K562 (cell line): Measurements from ENCODE around the gene GGCT. TPM values are rescaled to one million over a fixed set of nuclear protein-coding genes. Genes with fewer than 3 reads are reported as not detected.
A peak's percentile ranks its signal among the peaks of the same experiment; 100 is the strongest.

Source experiments
- ARHGAP35 ChIP-seq: fragments of 450-650 bp; IDR thresholded peaks from 2 replicates; pipeline ENCODE4 v1.6.1; 2018; ENCODE audit not compliant: partially characterized antibody
- ARNT ChIP-seq, 2 experiments: fragments of 450-650 bp; IDR thresholded peaks; 2 replicates each; pipeline ENCODE4 v1.6.1; 2016; ENCODE audit warnings: mild to moderate bottlenecking in 1 of 2
- FOXK2 ChIP-seq, 2 experiments: fragments of 450-650 bp; IDR thresholded peaks in 1 of 2; conservative IDR thresholded peaks in 1 of 2; 2 replicates each; pipeline ENCODE4 v1.6.1; 2016; ENCODE audit warnings: low read depth in 2 of 2, mild to moderate bottlenecking in 1 of 2
- HDAC2 ChIP-seq: fragments of 450-650 bp; IDR thresholded peaks from 2 replicates; pipeline ENCODE4 v1.6.1; 2016; ENCODE audit warnings: mild to moderate bottlenecking
- MAZ ChIP-seq, 2 experiments: fragments of 450-650 bp in 1 of 2; sonication (generic) in 1 of 2; formaldehyde crosslinking; IDR thresholded peaks in 1 of 2; conservative IDR thresholded peaks in 1 of 2; 2 replicates each; pipeline versions ENCODE4 v1.4.0 to v1.5.0; 2020; ENCODE audit warnings: mild to moderate bottlenecking in 1 of 2, missing genetic modification reagents in 1 of 2
- RBFOX2 ChIP-seq: fragments of 200-400 bp; formaldehyde crosslinking; IDR thresholded peaks from 2 replicates; pipeline ENCODE4 v1.6.1; 2017; ENCODE audit warnings: low read depth, mild to moderate bottlenecking, low read length, moderate library complexity
- TEAD1 ChIP-seq, 2 experiments: fragments of 450-650 bp in 1 of 2; sonication (generic) in 1 of 2; formaldehyde crosslinking; IDR thresholded peaks; 2 replicates each; pipeline versions ENCODE4 v1.4.0 to v1.8.0; 2020 to 2022; ENCODE audit warnings: mild to moderate bottlenecking in 2 of 2, missing genetic modification reagents in 1 of 2
- THRAP3 ChIP-seq: fragments of 450-650 bp; IDR thresholded peaks from 2 replicates; pipeline ENCODE4 v1.6.1; 2016; ENCODE audit warnings: mild to moderate bottlenecking, inconsistent platforms, borderline replicate concordance
- ZNF197 ChIP-seq: fragments of 200-800 bp; sonication (Bioruptor generic); IDR thresholded peaks from 2 replicates; pipeline ENCODE4 v1.6.1; 2016; ENCODE audit warnings: low read depth, missing genetic modification characterization, missing compliant biosample characterization
- ZNF77 ChIP-seq: fragments of 250-450 bp; sonication (Bioruptor Pico); IDR thresholded peaks from 2 replicates; pipeline ENCODE4 v1.5.0; 2020
- polyA plus RNA-seq, 8 experiments: library from polyadenylated mRNA; depleted of rRNA in 4 of 8; stranded (reverse) in 5 of 8; unstranded in 3 of 8; fragments of >200 nt; fragmentation: Nextera tagmentation in 2 of 8; fragmentation: Illumina TruSeq in 1 of 8; extraction: Ambion mirVana in 2 of 8; extraction: Trizol in 1 of 8; gene quantifications; 2 replicates each; pipeline versions ENCODE4 v1.2.1 to v1.2.3, GENCODE V29; 2011 to 2014; ENCODE audit warnings: inconsistent platforms in 1 of 8, missing spikeins in 1 of 8
- total RNA-seq, 7 experiments: library from RNA; depleted of rRNA in 6 of 7; stranded (reverse); fragments of >200 nt in 6 of 7; fragmentation: Illumina TruSeq in 2 of 7; extraction: Trizol in 2 of 7; gene quantifications; 2 replicates each; pipeline versions ENCODE4 v1.2.1 to v1.2.3, GENCODE V29; 2011 to 2021; ENCODE audit warnings: low replicate concordance in 1 of 7
- TF ChIP-seq, protein P1 (sequence below): fragments of 450-650 bp; IDR thresholded peaks from 2 replicates; pipeline ENCODE4 v1.6.1; 2016; ENCODE audit warnings: low read depth, mild to moderate bottlenecking, moderate library complexity
- TF ChIP-seq, protein P2 (sequence below): fragments of 250-450 bp; sonication (Bioruptor Pico); IDR thresholded peaks from 2 replicates; pipeline ENCODE4 v1.8.0; 2022; ENCODE audit warnings: moderate library complexity, mild to moderate bottlenecking, inconsistent platforms

The GGCT gene
- total and polyA plus RNA-seq, 9 of the 15 experiments (the other 6 are each of a cell fraction or from before 2014, with no cell fraction given): 79.0 to 349 (median 136) TPM

DNA sequence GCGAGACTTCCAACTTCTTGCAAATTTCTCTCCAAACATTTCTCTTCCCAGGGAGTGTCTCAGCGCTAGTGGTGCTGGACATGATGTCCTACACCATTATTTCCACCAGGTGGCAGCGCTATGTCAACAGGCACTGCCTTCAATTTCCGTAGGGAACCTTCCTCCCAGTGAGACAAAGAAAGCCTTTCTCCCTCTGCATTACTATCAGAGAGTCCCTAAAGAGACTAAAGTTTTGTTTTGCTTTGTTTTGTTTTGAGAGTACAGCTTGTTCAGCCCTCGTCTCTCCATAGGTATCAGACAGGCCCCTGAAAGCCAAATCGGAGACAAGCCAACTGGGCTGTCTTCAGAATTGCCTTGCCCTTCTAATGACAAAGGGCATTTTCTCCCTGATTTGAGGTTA lies 44.2 kb upstream of the GGCT start (continued):
- TF ChIP-seq RBFOX2 (no peak), ZNF77 (CRISPR knock-in tag) (no peak), HDAC2 (no peak), FOXK2 (conservative IDR thresholded peaks at IDR 0.05 in 1 of 2, IDR thresholded peaks at IDR 0.05 in 1 of 2; ENCODE audit: low read depth in 2 of 2) (peak; percentile 86 to 88), ZNF197 (no peak), TEAD1 (CRISPR knock-in tag; IDR thresholded peaks at IDR 0.05) (no peak), ARNT (IDR thresholded peaks at IDR 0.05) (no peak), THRAP3 (no peak), MAZ (CRISPR knock-in tag; conservative IDR thresholded peaks at IDR 0.05 in 1 of 2, IDR thresholded peaks at IDR 0.05 in 1 of 2) (0 out of 4 replicates have a peak, but pooled peaks of 1 of the 2 experiments have one; percentile 32), ARHGAP35 (no peak)
- TF ChIP-seq, protein P1, sequence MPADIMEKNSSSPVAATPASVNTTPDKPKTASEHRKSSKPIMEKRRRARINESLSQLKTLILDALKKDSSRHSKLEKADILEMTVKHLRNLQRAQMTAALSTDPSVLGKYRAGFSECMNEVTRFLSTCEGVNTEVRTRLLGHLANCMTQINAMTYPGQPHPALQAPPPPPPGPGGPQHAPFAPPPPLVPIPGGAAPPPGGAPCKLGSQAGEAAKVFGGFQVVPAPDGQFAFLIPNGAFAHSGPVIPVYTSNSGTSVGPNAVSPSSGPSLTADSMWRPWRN: no peak
- TF ChIP-seq, protein P2, sequence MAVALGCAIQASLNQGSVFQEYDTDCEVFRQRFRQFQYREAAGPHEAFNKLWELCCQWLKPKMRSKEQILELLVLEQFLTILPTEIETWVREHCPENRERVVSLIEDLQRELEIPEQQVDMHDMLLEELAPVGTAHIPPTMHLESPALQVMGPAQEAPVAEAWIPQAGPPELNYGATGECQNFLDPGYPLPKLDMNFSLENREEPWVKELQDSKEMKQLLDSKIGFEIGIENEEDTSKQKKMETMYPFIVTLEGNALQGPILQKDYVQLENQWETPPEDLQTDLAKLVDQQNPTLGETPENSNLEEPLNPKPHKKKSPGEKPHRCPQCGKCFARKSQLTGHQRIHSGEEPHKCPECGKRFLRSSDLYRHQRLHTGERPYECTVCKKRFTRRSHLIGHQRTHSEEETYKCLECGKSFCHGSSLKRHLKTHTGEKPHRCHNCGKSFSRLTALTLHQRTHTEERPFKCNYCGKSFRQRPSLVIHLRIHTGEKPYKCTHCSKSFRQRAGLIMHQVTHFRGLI (CRISPR knock-in tag): no peak
